Limb (tissue), 2 donors: ENCODE measurements around the gene TAS2R50.
A peak's percentile ranks its signal among the peaks of the same experiment; 100 is the strongest.
"Not testable (repeated sequence)": the region's sequence is repeated elsewhere in the genome, so short reads cannot be mapped to it uniquely, and the experiment has no call there.

ENCODE experiments used
- DNase-seq, 2 donors: peaks; one replicate each; pipeline ENCODE4 v3.0.0-alpha.2; 2016; ENCODE audit errors: extremely low spot score in 2 of 2

The TAS2R50 gene, protein sequence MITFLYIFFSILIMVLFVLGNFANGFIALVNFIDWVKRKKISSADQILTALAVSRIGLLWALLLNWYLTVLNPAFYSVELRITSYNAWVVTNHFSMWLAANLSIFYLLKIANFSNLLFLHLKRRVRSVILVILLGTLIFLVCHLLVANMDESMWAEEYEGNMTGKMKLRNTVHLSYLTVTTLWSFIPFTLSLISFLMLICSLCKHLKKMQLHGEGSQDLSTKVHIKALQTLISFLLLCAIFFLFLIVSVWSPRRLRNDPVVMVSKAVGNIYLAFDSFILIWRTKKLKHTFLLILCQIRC

DNA sequence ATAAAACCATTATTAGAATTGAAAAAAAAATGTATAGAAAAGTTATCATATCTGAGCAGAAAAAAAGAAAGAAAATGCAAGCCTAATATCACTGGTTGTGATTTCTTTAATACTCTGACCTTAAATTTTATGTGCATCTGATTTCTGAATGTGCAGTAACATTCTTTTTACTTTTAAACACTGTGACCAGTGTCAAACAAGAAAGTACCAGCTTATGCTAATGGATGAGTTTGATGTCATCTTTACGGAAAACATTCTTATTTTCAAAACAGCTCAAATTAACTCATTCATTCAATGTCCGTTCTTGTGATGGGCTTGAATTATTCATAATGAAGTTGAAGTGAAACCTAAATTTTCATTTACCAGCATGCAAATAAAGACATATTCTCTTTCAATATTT lies at the start of gene TAS2R50:
Gene TAS2R50 (minus strand): TSS at position 101 of the 400 bp plus-strand sequence. CDS start 52 bp downstream, at position 49.
- DNase-seq, result no peak

DNA sequence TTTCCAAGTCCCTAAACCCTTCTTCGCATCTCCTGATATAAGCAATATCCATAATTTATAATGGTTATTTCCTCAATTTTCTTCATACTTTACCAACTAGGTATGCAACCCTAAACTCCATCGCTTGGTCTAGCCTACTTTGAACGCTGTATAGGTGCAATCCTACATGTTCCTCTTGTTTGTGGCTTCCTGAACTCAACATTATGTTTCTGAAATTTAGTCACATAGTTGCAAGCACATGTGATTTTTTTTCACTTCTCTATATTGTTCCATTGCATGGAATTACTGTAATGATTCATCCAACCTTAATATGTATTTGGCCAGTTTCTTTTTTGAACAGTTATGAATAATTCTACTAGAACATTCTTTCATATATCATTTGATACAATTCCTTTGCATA lies 47.2 kb upstream of the TAS2R50 start:
- not testable (repeated sequence) for DNase-seq

DNA sequence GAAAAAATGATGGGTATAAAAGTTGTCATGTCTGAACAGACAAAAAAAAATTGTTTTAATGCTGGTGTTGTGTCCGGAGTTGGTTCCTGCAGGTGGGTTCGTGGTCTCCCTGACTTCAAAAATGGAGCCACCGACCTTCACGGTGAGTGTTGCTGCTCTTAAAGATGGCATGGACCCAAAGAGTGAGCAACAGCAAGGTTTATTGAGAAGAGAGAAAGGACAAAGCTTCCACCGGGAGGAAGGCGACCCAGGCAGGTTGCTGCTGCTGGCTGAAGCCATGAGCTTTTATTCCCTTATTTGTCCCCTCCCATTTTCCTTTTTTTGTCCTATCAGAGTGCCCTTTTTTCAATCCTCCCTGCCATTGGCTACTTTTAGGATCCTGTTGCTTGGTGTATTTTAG lies 44.6 kb upstream of the TAS2R50 start, which contains the start of gene TAS2R31:
Gene TAS2R31 (minus strand): TSS at position 101 of the 400 bp plus-strand sequence. CDS start 72 bp downstream, at position 29.
- no peak for DNase-seq

DNA sequence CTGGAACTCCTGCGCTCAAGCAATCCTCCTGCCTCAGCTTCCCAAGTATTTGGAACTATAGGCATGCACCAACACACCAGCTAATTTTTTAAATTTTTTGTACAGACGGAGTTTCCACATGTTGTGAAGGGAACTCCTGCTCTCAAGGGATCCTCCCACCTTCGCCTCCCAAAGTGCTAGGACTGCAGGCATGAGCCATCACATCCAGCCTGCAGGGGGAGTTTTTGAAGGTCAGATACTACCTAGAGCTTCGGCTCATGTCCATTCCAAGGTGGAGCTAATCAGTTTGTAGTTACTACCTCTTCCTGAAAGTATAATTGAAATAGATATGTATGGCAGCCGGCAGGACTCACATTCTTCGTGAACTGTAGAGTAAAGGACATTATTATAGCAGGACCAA lies 39.4 kb upstream of the TAS2R50 start:
- DNase-seq, result no peak

- DNase-seq, result no peak
Observed at GRCh38 chr12:11023387-11023786, 36.7 kb upstream of the TAS2R50 start.

DNA sequence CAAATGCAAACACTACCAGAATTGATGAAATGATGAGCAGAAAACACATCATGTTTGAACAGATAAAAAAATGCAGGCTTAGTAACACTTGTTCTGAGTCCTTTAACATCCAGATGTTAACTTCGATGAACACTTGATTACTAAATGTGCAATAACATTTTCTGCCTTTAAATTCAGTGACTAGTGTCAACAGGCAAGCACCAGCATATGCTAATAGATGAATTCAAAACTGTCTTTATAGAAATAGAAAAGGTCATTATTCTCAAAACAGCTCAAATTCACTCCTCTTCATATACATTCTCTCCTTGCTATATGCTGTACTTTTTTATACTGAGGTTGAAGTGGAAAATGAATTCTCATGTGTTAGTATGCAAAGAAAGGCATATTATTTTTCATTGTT lies 35.8 kb upstream of the TAS2R50 start, which contains the start of gene TAS2R19:
Gene TAS2R19 (minus strand): TSS at position 101 of the 400 bp plus-strand sequence. CDS start 49 bp downstream, at position 52.
- DNase-seq, result no peak

DNA sequence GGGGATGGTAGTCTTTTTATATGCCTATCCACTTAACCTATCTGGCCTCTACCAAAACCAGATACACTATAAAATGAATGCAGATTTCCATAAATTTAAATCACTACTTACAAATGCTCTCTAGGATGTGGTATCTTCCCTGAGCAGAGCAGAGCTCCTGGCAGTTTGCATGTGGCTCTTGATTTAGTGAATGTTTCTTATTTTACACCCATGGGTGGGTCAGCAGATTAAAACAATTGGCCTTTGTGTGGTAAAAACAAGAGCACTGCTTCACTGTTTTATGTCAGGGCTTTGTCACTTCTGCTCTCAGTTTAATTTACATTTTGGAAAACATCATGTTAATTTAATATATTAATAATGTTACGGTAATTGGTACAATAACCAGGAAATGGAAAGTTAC lies 30.2 kb upstream of the TAS2R50 start:
- no peak for DNase-seq

GRCh38 chr12:11015775-11016430 lies 29.2 kb upstream of the TAS2R50 start:
- DNase-seq, result no peak

DNA sequence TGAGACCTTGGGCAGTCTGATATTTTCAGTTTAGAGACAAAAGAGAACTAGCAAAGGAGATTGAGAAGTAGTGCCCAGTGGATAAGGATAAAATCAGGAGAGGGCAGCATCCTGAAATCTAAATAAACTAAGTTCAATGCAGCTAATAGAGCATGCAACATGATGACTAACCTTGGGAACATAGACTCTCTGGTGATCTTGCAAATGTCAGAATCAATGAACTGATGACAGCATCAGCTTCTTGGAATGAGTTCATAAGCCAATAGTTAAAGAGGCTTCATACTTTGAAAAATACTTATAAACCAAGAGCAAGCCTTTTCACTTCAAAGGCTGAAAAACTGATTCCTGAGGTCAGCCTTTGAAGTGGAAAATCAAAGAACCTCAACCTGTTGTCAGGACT lies 27.5 kb upstream of the TAS2R50 start:
- DNase-seq, result no peak

GRCh38 chr12:11007608-11008007 lies 20.9 kb upstream of the TAS2R50 start:
- DNase-seq, result no peak

DNA sequence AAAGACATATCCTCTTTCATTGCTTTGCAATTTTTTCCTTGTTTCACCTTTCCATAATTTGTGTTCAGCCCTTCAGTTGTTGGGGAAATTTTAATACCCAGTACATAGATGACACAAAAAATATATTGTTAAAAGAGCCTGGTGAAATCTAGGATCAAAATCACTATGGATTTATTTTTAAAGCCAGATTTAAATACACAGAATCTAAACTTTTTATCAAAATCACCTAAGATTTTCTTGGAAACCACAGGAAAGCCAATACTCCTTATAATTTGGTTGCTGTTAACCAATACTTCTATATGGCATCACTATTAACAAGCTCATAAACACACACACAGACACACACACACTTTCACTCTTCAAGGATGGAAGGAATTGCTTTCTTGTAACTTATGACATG lies 11.5 kb upstream of the TAS2R50 start, which contains the start of gene TAS2R20:
Gene TAS2R20 (minus strand): TSS at position 101 of the 400 bp plus-strand sequence. CDS start 429 bp downstream, outside the sequence.
- DNase-seq, result no peak

DNA sequence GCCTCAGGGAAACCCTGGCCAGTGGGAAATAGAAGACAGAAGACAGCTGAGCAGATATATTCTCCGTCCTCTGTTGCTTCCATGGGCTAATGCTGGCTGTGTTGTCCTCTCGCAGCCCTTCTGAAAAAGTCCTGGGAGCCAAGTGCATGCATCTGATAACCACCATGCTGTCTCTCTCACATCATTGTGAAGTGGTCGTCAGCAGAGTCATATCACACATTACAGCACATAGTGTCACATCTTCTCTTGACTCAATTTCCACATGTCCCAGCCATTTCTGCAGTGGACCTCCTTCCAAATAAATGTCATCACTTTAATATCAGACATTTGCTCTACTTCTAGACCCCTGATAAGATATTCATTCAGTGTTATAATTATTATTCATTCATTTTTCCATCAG lies 7.6 kb upstream of the TAS2R50 start:
- DNase-seq, result no peak

DNA sequence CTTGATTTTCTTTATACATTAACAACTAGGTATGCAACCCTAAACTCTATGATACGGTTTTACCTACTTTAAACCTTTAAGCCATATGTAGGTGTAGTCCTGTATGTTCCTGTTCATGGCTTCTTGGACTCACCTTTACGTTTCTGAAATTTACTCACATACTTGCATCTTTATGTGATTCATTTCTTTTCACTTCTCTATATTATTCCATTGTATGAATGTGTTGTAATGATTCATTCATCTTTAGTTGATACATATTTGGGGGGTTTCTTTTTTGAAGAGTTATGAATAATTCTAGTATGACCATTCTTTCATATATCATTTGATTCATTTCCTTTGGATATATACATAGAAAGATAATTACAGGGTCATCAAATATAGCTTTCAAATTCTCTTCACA lies 2.4 kb upstream of the TAS2R50 start:
- no peak for DNase-seq

- DNase-seq, result no peak
Observed at GRCh38 chr12:10982244-10982643, 4.5 kb downstream of the TAS2R50 start.

DNA sequence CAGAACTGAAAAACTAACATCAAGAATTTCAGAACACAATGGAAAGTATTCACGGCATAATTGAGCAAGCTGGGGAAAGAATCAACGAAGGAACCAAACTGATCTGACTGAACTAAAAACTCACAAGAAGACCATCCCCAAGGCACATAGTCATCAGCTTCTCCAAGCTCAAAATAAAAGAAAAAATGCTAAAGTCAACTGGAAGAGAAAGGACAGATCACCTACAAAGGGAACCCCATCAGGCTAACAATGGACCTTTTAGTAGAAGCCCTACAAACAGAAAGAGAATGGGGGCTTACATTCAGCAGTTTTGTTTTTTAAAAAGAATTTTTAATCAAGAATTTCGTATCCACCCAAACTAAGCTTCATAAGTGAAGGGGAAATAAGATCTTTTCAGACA lies 11.7 kb downstream of the TAS2R50 start:
- no peak for DNase-seq

DNA sequence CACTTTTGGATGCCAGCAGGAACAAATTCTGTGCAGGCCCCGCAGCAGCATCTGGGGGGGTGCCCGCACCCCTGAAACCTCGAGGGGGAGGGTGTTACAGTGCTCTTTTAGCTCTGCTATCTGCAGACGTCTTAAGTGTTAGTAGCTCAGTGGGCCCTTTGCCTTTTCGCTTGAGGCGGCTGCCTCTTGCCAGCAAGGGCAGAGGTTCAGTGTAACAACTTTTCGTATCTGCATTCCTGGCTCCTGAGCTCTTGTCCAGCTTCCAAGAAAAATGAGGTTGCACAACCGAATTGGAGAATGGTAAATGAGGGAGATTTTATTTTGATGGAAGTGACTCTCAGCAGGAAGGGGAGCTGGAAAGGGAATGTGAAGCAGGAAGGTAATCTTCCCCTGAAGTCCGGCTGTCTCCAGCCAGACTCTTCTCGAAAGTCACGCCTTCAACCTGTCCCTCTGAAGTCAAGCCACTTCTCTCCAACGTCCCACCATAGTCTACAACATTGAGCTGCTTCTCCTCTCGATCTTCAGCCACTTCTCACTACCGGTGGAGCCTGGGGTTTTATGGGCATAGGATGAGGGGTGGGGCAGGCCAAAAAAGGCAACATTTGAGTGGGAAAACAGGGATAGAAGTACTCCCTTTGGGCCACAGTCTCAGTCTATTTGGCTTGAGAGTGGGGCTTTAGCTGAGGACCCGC lies 17.8 kb downstream of the TAS2R50 start:
- peak in 1 of 2 donors; percentile 5 for DNase-seq

DNA sequence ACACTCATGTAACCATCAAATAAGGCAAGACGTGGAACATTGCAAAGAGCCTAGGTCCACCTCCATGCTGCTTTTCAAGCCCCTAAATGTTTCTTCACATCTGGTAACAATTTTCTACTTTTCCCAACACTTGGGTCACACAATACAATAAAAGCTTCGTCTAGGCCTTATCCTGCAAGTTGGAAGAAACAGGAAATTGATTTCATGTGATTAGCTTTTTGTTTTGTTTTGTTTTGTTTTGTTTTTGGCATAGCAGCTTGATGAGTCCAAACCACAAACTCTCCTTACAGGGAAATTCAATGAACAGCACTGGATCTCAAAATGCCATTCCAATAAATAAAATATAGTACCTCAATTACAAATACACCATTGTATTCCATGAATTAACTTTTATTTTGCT lies 19.3 kb downstream of the TAS2R50 start:
- peak in 1 of 2 donors; percentile 6 for DNase-seq

- DNase-seq, result no peak
Observed at GRCh38 chr12:10966314-10966713, 20.4 kb downstream of the TAS2R50 start.

- DNase-seq, result no peak
Observed at GRCh38 chr12:10965476-10965875, 21.2 kb downstream of the TAS2R50 start.

DNA sequence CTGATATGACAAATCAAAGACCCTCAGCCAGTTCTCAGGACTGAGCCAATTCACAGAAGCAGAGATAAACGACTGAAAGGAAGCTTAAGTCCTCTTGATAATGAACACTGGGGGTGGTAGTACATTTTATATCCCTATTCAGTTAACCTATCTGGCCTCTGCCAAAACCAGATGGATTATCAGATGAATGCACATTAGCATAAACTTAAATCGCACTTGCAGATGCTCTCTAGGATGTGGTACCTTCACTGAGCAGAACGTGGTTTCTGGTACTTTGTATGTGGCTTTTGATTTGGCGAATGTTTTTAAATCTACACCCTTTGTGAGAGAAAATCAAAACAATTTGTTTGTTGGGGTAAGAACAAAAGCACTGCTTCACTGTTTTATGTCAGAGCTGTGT lies 26.5 kb downstream of the TAS2R50 start:
- DNase-seq, result no peak

GRCh38 chr12:10959804-10960203 lies 26.9 kb downstream of the TAS2R50 start:
- no peak for DNase-seq

- no peak for DNase-seq
Observed at GRCh38 chr12:10957741-10958140, 29.0 kb downstream of the TAS2R50 start.
